Activated naive CD4-positive, alpha-beta T cell treated with Interleukin-2 at 50 U/mL for 16 hours (primary cell): ENCODE results near the gene ELP1.
"Not testable (repeated sequence)": the region's sequence is repeated elsewhere in the genome, so short reads cannot be mapped to it uniquely, and the experiment has no call there.

Source experiments
- DNase-seq: peaks from one replicate; pipeline ENCODE4 v3.0.0-alpha.2; 2020

Gene ELP1

GRCh38 chr9:108933718-108934322, at the start of gene ELP1:
ELP1 (minus strand) TSS chr9:108934124; CDS start chr9:108931146, 2,978 bp downstream.
- DNase-seq = peak; percentile 93

GRCh38 chr9:108980893-108981292, 47.0 kb upstream of the ELP1 start:
- no peak for DNase-seq

GRCh38 chr9:108978205-108978604, 44.3 kb upstream of the ELP1 start:
- DNase-seq = no peak

GRCh38 chr9:108973895-108974294, 40.0 kb upstream of the ELP1 start:
- DNase-seq = no peak

- DNase-seq = no peak
These were observed 38.8 kb upstream of the ELP1 start for GRCh38 chr9:108972626-108973209.

- DNase-seq = no peak
These were observed 38.3 kb upstream of the ELP1 start for GRCh38 chr9:108972186-108972585.

GRCh38 chr9:108971392-108971791, 37.5 kb upstream of the ELP1 start:
- DNase-seq = not testable (repeated sequence)

- DNase-seq = no peak
These were observed 34.0 kb upstream of the ELP1 start for GRCh38 chr9:108967916-108968315.

GRCh38 chr9:108963459-108964143, 29.7 kb upstream of the ELP1 start:
- DNase-seq = no peak

GRCh38 chr9:108961151-108961550, 27.2 kb upstream of the ELP1 start:
- no peak for DNase-seq

- DNase-seq = no peak
These were observed 26.4 kb upstream of the ELP1 start for GRCh38 chr9:108960331-108960730.

- no peak for DNase-seq
These were observed 22.7 kb upstream of the ELP1 start for GRCh38 chr9:108956631-108957026.

GRCh38 chr9:108956022-108956630, 22.2 kb upstream of the ELP1 start:
- DNase-seq = no peak

- no peak for DNase-seq
These were observed 20.2 kb upstream of the ELP1 start for GRCh38 chr9:108953983-108954574.

- DNase-seq = no peak
These were observed 17.7 kb upstream of the ELP1 start for GRCh38 chr9:108951578-108951977.

GRCh38 chr9:108950168-108950567, 16.2 kb upstream of the ELP1 start:
- no peak for DNase-seq

GRCh38 chr9:108939975-108940374, 6.1 kb upstream of the ELP1 start:
- no peak for DNase-seq

GRCh38 chr9:108937561-108938305, 3.8 kb upstream of the ELP1 start:
- DNase-seq = no peak

- peak; percentile 80 for DNase-seq
These were observed 484 bp upstream of the ELP1 start, which contains the start of gene ABITRAM for GRCh38 chr9:108934323-108934893. ABITRAM (plus strand) TSS chr9:108934400; CDS start chr9:108934487, 87 bp downstream.

- no peak for DNase-seq
These were observed 650 bp downstream of the ELP1 start for GRCh38 chr9:108933231-108933717.

- DNase-seq = no peak
These were observed 5.5 kb downstream of the ELP1 start for GRCh38 chr9:108928386-108928785.

- no peak for DNase-seq
These were observed 9.5 kb downstream of the ELP1 start for GRCh38 chr9:108924466-108924865.
